IMR-90 (cell line): Measurements from ENCODE around the gene ALS2. TPM values are rescaled to one million over a fixed set of nuclear protein-coding genes. Genes with fewer than 3 reads are reported as not detected.

ENCODE experiments used
- ATAC-seq: fragments of 200-7000 bp; cut with Tn5 transposase; 2 replicates; pipeline ENCODE4 v1.9.1; 2020; ENCODE audit warnings: low read depth, mild to moderate bottlenecking, moderate library complexity
- BruUV-seq: library from RNA; stranded (reverse); fragments of 400-500 nt; replicated peaks from 2 replicates; lab custom pipeline; 2021; lab: Mats Ljungman, UMichigan
- CTCF ChIA-PET: fragments of 300-600 bp; formaldehyde crosslinking; extraction: SDS; loops from one replicate; lab custom pipeline; 2021; ENCODE audit warnings: antibody characterized with exemption; lab: Yijun Ruan, JAX
- POLR2A ChIA-PET: fragments of 300-600 bp; sonication (Branson Sonifier 250); formaldehyde crosslinking; loops from one replicate; lab custom pipeline; 2022; ENCODE audit warnings: antibody characterized with exemption; ENCODE audit not compliant: unreplicated experiment; lab: Charles Lee
- DNase-seq: peaks from one replicate; pipeline ENCODE4 v3.0.0; 2013
- H2AFZ ChIP-seq: replicated peaks from 2 replicates; pipeline ENCODE3; 2013; ENCODE audit warnings: low read length, mild to moderate bottlenecking; ENCODE audit not compliant: poor library complexity
- H2AK5ac ChIP-seq: 2 replicates; pipeline ENCODE4 v1.6.1; 2013; ENCODE audit warnings: low read depth, low read length, inconsistent platforms
- H2AK9ac ChIP-seq: replicated peaks from 2 replicates; pipeline ENCODE3; 2013; ENCODE audit warnings: mild to moderate bottlenecking, low read depth, low read length, moderate library complexity; ENCODE audit not compliant: poor library complexity
- H2BK120ac ChIP-seq: 2 replicates; pipeline ENCODE4 v1.6.1; 2013; ENCODE audit warnings: low read depth, low read length, inconsistent platforms
- H2BK15ac ChIP-seq: 3 replicates; pipeline ENCODE4 v1.6.1; 2013; ENCODE audit warnings: low read depth, low read length, inconsistent platforms
- H2BK20ac ChIP-seq: 2 replicates; pipeline ENCODE4 v1.6.1; 2013; ENCODE audit warnings: low read depth, mild to moderate bottlenecking, inconsistent platforms, low read length, moderate library complexity
- H2BK5ac ChIP-seq: 2 replicates; pipeline ENCODE4 v1.6.1; 2013; ENCODE audit warnings: mild to moderate bottlenecking, low read depth, low read length, inconsistent platforms; ENCODE audit not compliant: poor library complexity, severe bottlenecking
- H3K14ac ChIP-seq: replicated peaks from 2 replicates; pipeline ENCODE4 v1.6.1; 2013; ENCODE audit warnings: low read depth, low read length, inconsistent platforms
- H3K18ac ChIP-seq: 2 replicates; pipeline ENCODE4 v1.6.1; 2013; ENCODE audit warnings: low read depth, low read length, control low read depth
- H3K23ac ChIP-seq: 2 replicates; pipeline ENCODE4 v1.6.1; 2013; ENCODE audit warnings: low read depth, low read length, inconsistent platforms
- H3K27ac ChIP-seq: 2 replicates; pipeline ENCODE4 v1.5.1; 2013; ENCODE audit warnings: mild to moderate bottlenecking, control low read depth, low read length; ENCODE audit not compliant: insufficient read depth
- H3K27me3 ChIP-seq: 2 replicates; pipeline ENCODE4 v1.6.1; 2013; ENCODE audit warnings: low read length; ENCODE audit not compliant: control insufficient read depth, insufficient read depth
- H3K36me3 ChIP-seq: 2 replicates; pipeline ENCODE4 v1.6.1; 2013; ENCODE audit warnings: low read length, mixed read lengths; ENCODE audit not compliant: control insufficient read depth, insufficient read depth
- H3K4ac ChIP-seq: 2 replicates; pipeline ENCODE4 v1.6.1; 2013; ENCODE audit warnings: low read depth, low read length, inconsistent platforms
- H3K4me1 ChIP-seq: 2 replicates; pipeline ENCODE4 v1.6.1; 2013; ENCODE audit warnings: low read length, mixed read lengths; ENCODE audit not compliant: control insufficient read depth, insufficient read depth
- H3K4me2 ChIP-seq: 2 replicates; pipeline ENCODE4 v1.6.1; 2013; ENCODE audit warnings: low read depth, mild to moderate bottlenecking, control low read depth, low read length, moderate library complexity
- H3K4me3 ChIP-seq: 2 replicates; pipeline ENCODE4 v1.5.1; 2013; ENCODE audit warnings: low read depth, mild to moderate bottlenecking, control low read depth, low read length, moderate library complexity; ENCODE audit not compliant: insufficient read depth
- H3K56ac ChIP-seq: 2 replicates; pipeline ENCODE4 v1.6.1; 2013; ENCODE audit warnings: low read length, inconsistent platforms; ENCODE audit not compliant: insufficient read depth; ENCODE audit errors: extremely low read depth
- H3K79me1 ChIP-seq, 2 experiments: 2 replicates each; pipeline ENCODE4 v1.6.1; 2013; ENCODE audit warnings: low read length in 2 of 2, inconsistent platforms in 1 of 2, low read depth in 1 of 2
- H3K9ac ChIP-seq: 2 replicates; pipeline ENCODE4 v1.6.1; 2013; ENCODE audit warnings: low read depth, low read length, control low read depth
- H3K9me1 ChIP-seq: 2 replicates; pipeline ENCODE4 v1.6.1; 2013; ENCODE audit warnings: low read length, inconsistent platforms; ENCODE audit not compliant: insufficient read depth
- H3K9me3 ChIP-seq: 2 replicates; pipeline ENCODE4 v1.6.1; 2013; ENCODE audit warnings: low read length; ENCODE audit not compliant: control insufficient read depth, insufficient read depth
- H4K20me1 ChIP-seq: 2 replicates; pipeline ENCODE4 v1.6.1; 2013; ENCODE audit warnings: low read length, inconsistent platforms; ENCODE audit not compliant: insufficient read depth
- H4K5ac ChIP-seq: 2 replicates; pipeline ENCODE4 v1.6.1; 2013; ENCODE audit warnings: mild to moderate bottlenecking, low read depth, low read length, control low read depth
- H4K8ac ChIP-seq, 2 experiments: 2 replicates each; pipeline ENCODE4 v1.6.1; 2013; ENCODE audit warnings: low read depth in 2 of 2, low read length in 2 of 2, control low read depth in 1 of 2, inconsistent platforms in 1 of 2
- H4K91ac ChIP-seq: 2 replicates; pipeline ENCODE4 v1.6.1; 2013; ENCODE audit warnings: low read depth, low read length, inconsistent platforms; ENCODE audit not compliant: insufficient read depth
- CEBPB ChIP-seq: IDR thresholded peaks from 2 replicates; pipeline ENCODE4 v1.6.1; 2012; ENCODE audit warnings: low read depth, low read length, improper control_type of control experiment
- CHD1 ChIP-seq: IDR thresholded peaks from 2 replicates; pipeline ENCODE4 v1.6.1; 2012; ENCODE audit warnings: low read depth, low read length, improper control_type of control experiment
- ELK1 ChIP-seq: fragments of 150-350 bp; IDR thresholded peaks from 2 replicates; pipeline ENCODE4 v1.6.1; 2016; ENCODE audit warnings: low read depth, mild to moderate bottlenecking, low read length, moderate library complexity, borderline replicate concordance
- FOS ChIP-seq: fragments of 150-350 bp; IDR thresholded peaks from 2 replicates; pipeline ENCODE4 v1.6.1; 2016; ENCODE audit warnings: low read depth, low read length
- MAZ ChIP-seq: IDR thresholded peaks from 2 replicates; pipeline ENCODE4 v1.6.1; 2012; ENCODE audit warnings: low read depth, mild to moderate bottlenecking, low read length, improper control_type of control experiment, moderate library complexity, borderline replicate concordance
- MXI1 ChIP-seq: IDR thresholded peaks from 2 replicates; pipeline ENCODE4 v1.6.1; 2012; ENCODE audit warnings: low read depth, mild to moderate bottlenecking, low read length, moderate library complexity, borderline replicate concordance
- NFE2L2 ChIP-seq: fragments of 150-350 bp; IDR thresholded peaks from 2 replicates; pipeline ENCODE4 v1.6.1; 2016; ENCODE audit warnings: low read depth, mild to moderate bottlenecking, low read length
- RAD21 ChIP-seq: IDR thresholded peaks from 2 replicates; pipeline ENCODE4 v1.6.1; 2012; ENCODE audit warnings: low read length, improper control_type of control experiment
- RCOR1 ChIP-seq: IDR thresholded peaks from 2 replicates; pipeline ENCODE4 v1.6.1; 2012; ENCODE audit warnings: mild to moderate bottlenecking, low read length, improper control_type of control experiment; ENCODE audit not compliant: insufficient replicate concordance
- RFX5 ChIP-seq: IDR thresholded peaks from 2 replicates; pipeline ENCODE4 v1.8.0; 2012; ENCODE audit warnings: low read depth, mild to moderate bottlenecking, low read length, moderate library complexity
- SMC3 ChIP-seq: fragments of 150-350 bp; IDR thresholded peaks from 2 replicates; pipeline ENCODE4 v1.6.1; 2016; ENCODE audit warnings: low read depth, mild to moderate bottlenecking, antibody characterized with exemption, low read length, moderate library complexity
- USF2 ChIP-seq: fragments of 150-350 bp; IDR thresholded peaks from 2 replicates; pipeline ENCODE4 v1.6.1; 2017; ENCODE audit warnings: mild to moderate bottlenecking, antibody characterized with exemption, low read length, low read depth
- WGBS, 2 experiments: methylation state at CpG; one replicate each; pipeline versions ENCODE4 v1.1.5 to v1.1.7; 2013; ENCODE audit warnings: missing lambda C conversion rate in 2 of 2; ENCODE audit not compliant: insufficient read length in 1 of 2; ENCODE audit errors: extremely low coverage in 2 of 2; 5-methylcytosine and 5-hydroxymethylcytosine counted together
- dilution Hi-C: fragments of 300-500 bp; cut with HindIII; formaldehyde crosslinking; loops from one replicate; pipeline ENCODE4 v1.14.3; 2018; ENCODE audit warnings: low sequenced_read_pairs; ENCODE audit not compliant: unreplicated experiment
- in situ Hi-C: fragments of 300-500 bp; cut with MboI; formaldehyde crosslinking; loops from 3 replicates; pipeline ENCODE4 v1.14.3; 2019; ENCODE audit warnings: low sequenced_read_pairs, inconsistent platforms, mixed read lengths
- intact Hi-C: fragments of 100-400 bp; cut with micrococcal nuclease; formaldehyde crosslinking; loops from 2 replicates; pipeline ENCODE4 v1.10.0; 2022
- polyA plus RNA-seq, 3 experiments: library from polyadenylated mRNA; depleted of rRNA; stranded (reverse); fragments of >200 nt; gene quantifications; 2 replicates each; pipeline ENCODE4 v1.2.3, GENCODE V29; 2012; ENCODE audit warnings: low replicate concordance in 1 of 3
- total RNA-seq: library from RNA; depleted of rRNA; stranded (reverse); fragments of >200 nt; gene quantifications from 2 replicates; pipeline ENCODE4 v1.2.3, GENCODE V29; 2012

ALS2 gene
- total and polyA plus RNA-seq, 2 of the 4 experiments (the other 2 are of a cell fraction), result 14.4 to 42.3 TPM

- Histone ChIP-seq H3K18ac (no peak overlapping the region), H2BK120ac (no peak overlapping the region), H3K9me3 (peaks cover 9% of the 10 kb centered on the region), H3K4me1 (no peaks in the 10 kb centered on the region), H4K5ac (no peak overlapping the region), H2BK20ac (no peak overlapping the region), H3K14ac (no peak overlapping the region), H3K27me3 (no peaks in the 10 kb centered on the region), H3K4me3 (no peak overlapping the region), H2AFZ (no peak overlapping the region), H3K79me1 (no peaks in the 10 kb centered on the region), H3K36me3 (peaks cover 36% of the 10 kb centered on the region), H2BK15ac (no peak overlapping the region), H3K56ac (no peak overlapping the region), H2AK5ac (no peak overlapping the region), H3K23ac (no peak overlapping the region), H4K8ac (no peak overlapping the region), H2AK9ac (no peak overlapping the region), H2BK5ac (no peak overlapping the region), H3K4ac (no peak overlapping the region), H3K9me1 (no peaks in the 10 kb centered on the region), H3K4me2 (no peak overlapping the region), H4K91ac (no peak overlapping the region), H4K20me1 (no peaks in the 10 kb centered on the region), H3K9ac (no peak overlapping the region), H3K27ac (no peak overlapping the region)
- intact Hi-C loops (no loop called here), in situ Hi-C loops (no loop called here), dilution Hi-C loops (no loop called here)
- no CpG with 5 or more reads among the region's 2 CpGs for WGBS, 2 experiments
- ChIA-PET CTCF (no interaction called here), POLR2A (no interaction called here)
- DNase-seq (no peak), ATAC-seq (no peak)
- no TSS peak for BruUV-seq
- no peak for TF ChIP-seq CEBPB
- TF ChIP-seq MAZ, result no peak
- TF ChIP-seq FOS, result no peak
- no peak for TF ChIP-seq SMC3
- TF ChIP-seq ELK1, result no peak
- TF ChIP-seq RAD21, result no peak
- TF ChIP-seq CHD1, result no peak
- TF ChIP-seq MXI1, result no peak
- TF ChIP-seq NFE2L2, result no peak
- no peak for TF ChIP-seq RFX5
- no peak for TF ChIP-seq USF2
- no peak for TF ChIP-seq RCOR1
Observed at GRCh38 chr2:201735486-201735885, 45.2 kb downstream of the ALS2 start.
